Measurements from ENCODE around the gene ZNF697. TPM values are rescaled to one million over a fixed set of nuclear protein-coding genes. Genes with fewer than 3 reads are reported as not detected.

ZNF697 gene
- total RNA-seq, 1 experiment from 2014 or later, result 17.4 TPM

DNA sequence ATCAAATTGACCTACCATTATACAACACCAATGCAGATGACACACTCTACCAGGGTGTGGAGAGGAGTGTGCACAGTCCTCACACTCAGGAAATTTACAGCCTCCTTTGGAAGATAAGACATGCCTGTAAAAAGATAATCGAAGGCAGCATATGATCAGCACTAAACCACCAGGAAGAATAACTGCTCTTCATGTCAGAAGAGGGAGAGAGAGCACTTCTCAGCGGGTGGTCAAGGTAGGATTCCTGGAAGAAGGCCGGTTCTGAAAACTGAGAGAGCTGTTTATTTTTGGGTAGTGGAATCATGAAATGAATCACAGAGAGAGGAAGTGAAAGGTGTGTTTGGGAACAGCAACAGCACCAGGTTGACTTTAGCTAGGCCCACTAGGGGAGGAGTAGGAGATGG lies 14.0 kb upstream of the ZNF697 start:
- Histone ChIP-seq H3K27ac (ENCODE audit: insufficient read length, low read depth, low read length) (no peak overlapping the region), H2AFZ (ENCODE audit: low read length) (no peak overlapping the region), H3K14ac (ENCODE audit: insufficient read depth, low read length) (no peak overlapping the region), H2AK5ac (ENCODE audit: insufficient read length, low read length) (no peak overlapping the region), H3K23ac (ENCODE audit: insufficient read length, low read depth, low read length) (no peak overlapping the region), H3K79me1 (ENCODE audit: insufficient read depth, low read depth, low read length, poor library complexity, severe bottlenecking) (no peaks in the 10 kb centered on the region), H2BK15ac (ENCODE audit: low read depth, low read length) (no peak overlapping the region), H3K27me3 (ENCODE audit: insufficient read depth, low read length) (no peaks in the 10 kb centered on the region), H4K5ac (ENCODE audit: insufficient read length, low read depth, low read length) (no peak overlapping the region), H3K4me1 (ENCODE audit: insufficient read depth, low read length) (peaks cover 2% of the 10 kb centered on the region; the same call in 1 of the 2 replicates), H3T11ph (ENCODE audit: low read length) (no peak overlapping the region), H2BK120ac (ENCODE audit: low read depth, low read length, poor library complexity, severe bottlenecking) (no peak overlapping the region), H3K18ac (ENCODE audit: insufficient read length, low read depth, low read length) (no peak overlapping the region), H4K8ac (replicated peaks; ENCODE audit: insufficient read length, low read depth, low read length) (no peak overlapping the region), H3K9me3 (ENCODE audit: control insufficient read depth, low read depth, low read length) (no peaks in the 10 kb centered on the region), H2BK20ac (ENCODE audit: low read depth, low read length, poor library complexity, severe bottlenecking) (no peak overlapping the region), H3K79me2 (ENCODE audit: insufficient read depth, low read length) (no peaks in the 10 kb centered on the region), H4K20me1 (ENCODE audit: control insufficient read depth, insufficient read depth, insufficient read length) (no peaks in the 10 kb centered on the region), H4K91ac (ENCODE audit: insufficient read length, low read depth, low read length) (no peak overlapping the region), H2BK12ac (ENCODE audit: insufficient read length, low read depth, low read length) (no peak overlapping the region), H3K23me2 (ENCODE audit: insufficient read length, low read depth, low read length, poor library complexity, severe bottlenecking) (no peaks in the 10 kb centered on the region), H2BK5ac (ENCODE audit: insufficient read length, low read length) (no peak overlapping the region), H3K4ac (ENCODE audit: low read depth, low read length) (no peak overlapping the region), H3K4me2 (ENCODE audit: insufficient read depth, insufficient read length, low read length) (no peak overlapping the region), H3K9ac (ENCODE audit: extremely low read depth, insufficient read length, low read length) (no peak overlapping the region), H3K56ac (ENCODE audit: insufficient read length, low read depth, low read length) (no peak overlapping the region)
- Mint-ChIP-seq H3K9me3 (no peaks in the 10 kb centered on the region), H3K4me1 (peaks cover 25 to 28% of the 10 kb centered on the region in 2 experiments), H3K36me3 (ENCODE audit: insufficient read depth in 1 of 3, low read depth in 3 of 3) (no peaks in the 10 kb centered on the region), H3K27me3 (ENCODE audit: low read depth) (no peaks in the 10 kb centered on the region; the same call in 1 of the 2 replicates), H3K27ac (no peak overlapping the region), H3K4me3 (no peak overlapping the region)
- WGBS (ENCODE audit: extremely low coverage, insufficient read length, low lambda C conversion rate), result no CpG with 5 or more reads among the region's 3 CpGs
- no peak for DNase-seq
- TF ChIP-seq, protein P1, sequence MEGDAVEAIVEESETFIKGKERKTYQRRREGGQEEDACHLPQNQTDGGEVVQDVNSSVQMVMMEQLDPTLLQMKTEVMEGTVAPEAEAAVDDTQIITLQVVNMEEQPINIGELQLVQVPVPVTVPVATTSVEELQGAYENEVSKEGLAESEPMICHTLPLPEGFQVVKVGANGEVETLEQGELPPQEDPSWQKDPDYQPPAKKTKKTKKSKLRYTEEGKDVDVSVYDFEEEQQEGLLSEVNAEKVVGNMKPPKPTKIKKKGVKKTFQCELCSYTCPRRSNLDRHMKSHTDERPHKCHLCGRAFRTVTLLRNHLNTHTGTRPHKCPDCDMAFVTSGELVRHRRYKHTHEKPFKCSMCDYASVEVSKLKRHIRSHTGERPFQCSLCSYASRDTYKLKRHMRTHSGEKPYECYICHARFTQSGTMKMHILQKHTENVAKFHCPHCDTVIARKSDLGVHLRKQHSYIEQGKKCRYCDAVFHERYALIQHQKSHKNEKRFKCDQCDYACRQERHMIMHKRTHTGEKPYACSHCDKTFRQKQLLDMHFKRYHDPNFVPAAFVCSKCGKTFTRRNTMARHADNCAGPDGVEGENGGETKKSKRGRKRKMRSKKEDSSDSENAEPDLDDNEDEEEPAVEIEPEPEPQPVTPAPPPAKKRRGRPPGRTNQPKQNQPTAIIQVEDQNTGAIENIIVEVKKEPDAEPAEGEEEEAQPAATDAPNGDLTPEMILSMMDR (conservative IDR thresholded peaks at IDR 0.05), result no peak

Measured in H9 (cell line).